ENCODE data around the gene FAM89B.

FAM89B gene

GRCh38 chr11:65616575-65617001 lies 44.2 kb downstream of the FAM89B start:
- DNase-seq (ENCODE audit: low read depth) = no peak

GRCh38 chr11:65617136-65617850 lies 45.0 kb downstream of the FAM89B start:
- DNase-seq (ENCODE audit: low read depth) = no peak
- peak overlapping the region; percentile 72 for H3K4me3 ChIP-seq (ENCODE audit: low read length)
- TF ChIP-seq CTCF (conservative IDR thresholded peaks at IDR 0.05; ENCODE audit: low read depth, low read length) = no peak

More at GRCh38 chr11:65616575-65617001, 44.2 kb downstream of the FAM89B start:
- H3K4me3 ChIP-seq (ENCODE audit: low read length) = peak overlapping the region; percentile 72
- no peak for TF ChIP-seq CTCF (conservative IDR thresholded peaks at IDR 0.05; ENCODE audit: low read depth, low read length)

- H3K4me3 ChIP-seq (ENCODE audit: low read length) = no peak overlapping the region
- no peak for DNase-seq (ENCODE audit: low read depth)
- TF ChIP-seq CTCF (conservative IDR thresholded peaks at IDR 0.05; ENCODE audit: low read depth, low read length) = no peak
Observed at GRCh38 chr11:65617990-65618751, 45.8 kb downstream of the FAM89B start.

- no peak for DNase-seq (ENCODE audit: low read depth)
- no peak for TF ChIP-seq CTCF (conservative IDR thresholded peaks at IDR 0.05; ENCODE audit: low read depth, low read length)
- no peak overlapping the region for H3K4me3 ChIP-seq (ENCODE audit: low read length)
Observed at GRCh38 chr11:65618763-65619162, 46.4 kb downstream of the FAM89B start.

- no peak for TF ChIP-seq CTCF (conservative IDR thresholded peaks at IDR 0.05; ENCODE audit: low read depth, low read length)
- H3K4me3 ChIP-seq (ENCODE audit: low read length) = no peak overlapping the region
- no peak for DNase-seq (ENCODE audit: low read depth)
Observed at GRCh38 chr11:65619281-65619928, 47.1 kb downstream of the FAM89B start.

- no peak for DNase-seq (ENCODE audit: low read depth)
- TF ChIP-seq CTCF (conservative IDR thresholded peaks at IDR 0.05; ENCODE audit: low read depth, low read length) = no peak
- no peak overlapping the region for H3K4me3 ChIP-seq (ENCODE audit: low read length)
Observed at GRCh38 chr11:65620666-65621065, 48.3 kb downstream of the FAM89B start.
